ENCODE results near the gene C4orf17.
A peak's percentile ranks its signal among the peaks of the same experiment; 100 is the strongest.
"Not testable (repeated sequence)": the region's sequence is repeated elsewhere in the genome, so short reads cannot be mapped to it uniquely, and the experiment has no call there.

The C4orf17 gene

DNA sequence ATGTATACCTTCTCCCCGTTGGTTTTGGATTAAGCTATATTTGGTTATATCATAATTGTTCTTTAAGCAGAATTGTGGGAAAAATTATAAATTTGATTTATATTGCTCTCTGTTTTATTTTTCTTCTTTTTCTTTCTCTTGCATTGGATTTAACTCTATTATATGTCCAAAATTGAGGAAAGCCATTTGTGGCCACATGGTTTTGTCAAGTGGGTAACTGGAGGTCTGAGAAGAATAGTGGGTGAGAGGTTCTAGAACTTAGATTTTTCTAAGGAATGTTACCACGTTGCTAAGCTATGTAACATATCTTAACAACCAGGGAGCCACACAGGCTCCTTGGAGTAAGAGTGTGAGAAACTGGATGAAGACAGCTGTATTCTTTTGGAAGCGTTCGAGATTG is at the start of gene C4orf17:
Gene C4orf17 (plus strand): TSS at position 301 of the 400 bp plus-strand sequence. CDS start 2,061 bp downstream, outside the sequence.
- DNase-seq: no peak

DNA sequence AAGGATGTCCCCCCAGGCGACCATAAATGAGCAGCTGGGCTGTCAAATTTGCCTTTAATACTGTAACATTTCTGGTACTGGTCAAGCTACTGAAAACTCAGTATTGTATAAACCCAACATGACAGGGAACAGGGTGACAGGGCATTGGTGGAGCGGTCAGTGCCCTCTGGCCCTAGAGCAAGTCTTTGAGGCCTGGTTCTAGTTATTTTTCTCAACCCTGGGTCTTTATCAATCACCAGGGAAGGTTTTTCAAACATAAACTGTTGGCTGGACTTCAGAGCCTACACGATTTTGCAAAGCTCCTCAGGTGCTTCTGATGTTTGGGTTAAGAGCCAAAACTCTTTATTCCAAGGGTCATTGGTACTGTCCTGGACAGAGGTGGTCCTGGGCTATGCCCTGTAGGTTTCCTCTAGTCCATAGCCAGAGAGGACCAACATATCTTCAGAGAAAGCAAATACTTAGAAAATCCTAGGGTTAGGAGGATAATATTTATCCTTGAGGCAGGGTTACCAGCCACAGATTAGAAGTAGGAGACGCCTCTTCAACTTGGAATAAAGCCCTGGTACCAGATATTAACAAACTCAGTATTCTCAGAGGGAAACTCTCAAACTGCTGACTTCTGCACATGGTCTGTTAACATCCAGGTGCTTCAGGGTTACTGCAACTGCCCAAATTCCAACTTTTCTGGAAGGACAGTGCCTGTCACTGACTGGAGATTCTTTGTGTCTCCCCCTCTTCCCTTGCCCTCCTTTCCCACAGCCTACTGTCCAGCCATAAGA is 49.0 kb upstream of the C4orf17 start:
- no peak for DNase-seq

DNA sequence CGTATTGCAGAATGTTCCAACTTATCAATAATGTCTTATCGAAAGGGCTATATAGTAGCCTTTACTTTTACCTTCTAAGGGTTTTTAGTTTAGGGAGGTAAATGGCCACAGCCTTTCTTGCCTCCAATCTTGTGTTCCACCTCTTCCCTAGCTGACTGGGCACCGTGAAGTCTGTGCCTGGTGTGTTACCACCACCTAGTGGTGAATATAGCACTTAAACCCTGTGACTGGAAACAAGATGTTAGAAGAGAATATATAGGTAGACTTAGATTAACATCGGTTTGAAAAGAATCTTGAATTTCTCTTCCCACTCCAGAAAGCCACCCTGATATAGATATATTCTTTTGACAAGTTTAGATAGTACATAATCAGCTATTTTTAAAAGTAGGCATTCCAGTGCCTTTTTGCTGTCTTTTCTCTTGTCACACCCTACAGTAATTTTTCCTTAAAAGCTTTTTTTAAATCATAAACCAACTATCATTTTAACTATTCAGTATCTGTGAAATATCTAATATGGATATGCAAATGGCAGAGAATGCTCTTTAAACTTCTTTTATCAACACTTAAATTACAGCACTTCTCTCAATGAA is 47.9 kb upstream of the C4orf17 start:
- peak; percentile 31 for DNase-seq

DNA sequence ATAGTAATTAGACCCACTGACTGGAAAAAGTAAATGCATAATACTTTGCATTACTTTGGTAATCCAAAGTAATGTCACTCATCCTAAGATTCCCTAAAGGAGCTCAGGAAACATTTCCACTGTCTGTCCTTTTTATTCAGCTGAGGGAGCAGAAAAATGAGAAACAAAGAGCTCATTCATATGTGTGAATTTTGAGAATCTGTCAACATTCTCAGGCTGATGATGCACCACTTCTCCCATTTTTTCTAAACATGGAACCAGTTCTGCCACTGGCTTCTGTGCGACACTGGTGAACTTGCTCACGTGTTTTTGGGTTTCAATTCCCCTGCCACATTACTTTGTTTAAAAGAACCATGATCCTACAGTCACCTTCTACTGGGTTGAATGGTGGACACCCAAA is 47.3 kb upstream of the C4orf17 start:
- no peak for DNase-seq

DNA sequence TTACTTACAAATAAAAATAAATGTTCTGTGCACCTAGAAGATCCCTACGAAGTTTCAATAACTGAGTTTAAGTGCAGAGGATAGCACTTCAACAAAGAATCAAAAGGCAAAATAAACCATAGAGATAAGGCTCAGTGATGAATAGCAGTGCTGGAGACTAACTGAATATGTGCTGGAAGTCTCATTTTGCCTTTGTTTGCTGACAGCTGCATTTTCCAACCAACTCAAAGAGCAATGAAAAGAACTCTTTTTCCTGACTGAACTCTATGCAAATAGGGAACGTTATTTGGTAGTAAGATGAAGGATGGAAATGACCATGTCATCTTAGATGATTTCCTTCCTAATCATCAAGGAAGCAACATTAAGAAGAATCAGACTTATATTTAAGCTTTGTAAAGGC is 42.9 kb upstream of the C4orf17 start:
- no peak for DNase-seq

DNA sequence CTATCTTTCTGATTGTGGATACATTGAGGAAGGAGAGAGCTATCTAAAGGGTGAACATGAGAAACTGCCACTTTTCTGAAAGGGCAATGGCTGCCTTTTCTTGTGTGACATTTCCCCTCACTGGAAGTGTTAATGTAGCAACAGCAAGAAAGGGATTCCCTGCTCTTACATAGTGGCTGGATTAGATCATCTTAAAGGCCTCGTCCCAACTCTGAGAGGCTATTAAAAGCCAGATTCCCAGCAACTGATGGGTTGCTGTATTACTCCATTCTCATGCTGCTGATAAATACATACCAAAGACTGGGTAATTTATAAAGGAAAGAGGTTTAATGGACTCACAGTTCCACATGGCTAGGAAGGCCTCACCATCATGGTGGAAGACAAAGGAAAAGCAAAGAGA is 41.9 kb upstream of the C4orf17 start:
- DNase-seq: no peak

DNA sequence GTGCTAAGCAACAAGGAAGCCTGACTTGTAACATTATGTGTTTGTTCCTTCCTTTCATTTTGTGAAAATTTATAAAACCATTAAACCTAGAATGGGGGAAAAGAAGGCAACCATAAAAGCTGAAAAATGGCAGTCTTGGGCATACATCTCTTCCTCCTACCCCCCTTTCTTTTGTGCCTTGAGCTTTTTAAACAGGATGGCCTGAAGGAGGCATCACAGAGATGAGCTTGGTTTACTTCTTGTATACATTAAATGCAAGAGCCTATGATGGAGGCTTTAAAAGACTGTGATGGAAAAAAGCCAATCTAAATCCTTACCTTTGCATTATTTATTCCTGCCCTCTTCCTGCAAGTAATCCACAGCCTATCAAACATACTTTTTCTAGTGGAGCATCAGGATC is 39.5 kb upstream of the C4orf17 start:
- no peak for DNase-seq

DNA sequence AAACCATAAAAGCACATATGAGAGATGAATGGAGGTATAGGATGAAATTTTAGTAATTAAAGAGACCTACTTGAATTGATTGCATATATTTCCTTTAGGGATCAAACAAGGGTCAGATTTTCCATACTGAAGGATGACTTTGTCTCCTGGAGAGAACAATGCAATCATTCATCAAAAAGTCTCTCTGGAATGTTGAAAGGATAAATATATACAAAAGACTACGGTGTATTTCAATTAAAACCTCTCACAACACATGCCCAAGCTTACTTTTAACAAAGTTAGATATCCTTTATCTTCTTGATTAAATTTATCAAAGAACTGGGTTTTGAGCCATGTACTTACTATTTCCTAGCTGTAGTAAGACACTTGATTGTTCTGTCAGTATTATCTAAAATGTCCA is 38.9 kb upstream of the C4orf17 start:
- no peak for DNase-seq

DNA sequence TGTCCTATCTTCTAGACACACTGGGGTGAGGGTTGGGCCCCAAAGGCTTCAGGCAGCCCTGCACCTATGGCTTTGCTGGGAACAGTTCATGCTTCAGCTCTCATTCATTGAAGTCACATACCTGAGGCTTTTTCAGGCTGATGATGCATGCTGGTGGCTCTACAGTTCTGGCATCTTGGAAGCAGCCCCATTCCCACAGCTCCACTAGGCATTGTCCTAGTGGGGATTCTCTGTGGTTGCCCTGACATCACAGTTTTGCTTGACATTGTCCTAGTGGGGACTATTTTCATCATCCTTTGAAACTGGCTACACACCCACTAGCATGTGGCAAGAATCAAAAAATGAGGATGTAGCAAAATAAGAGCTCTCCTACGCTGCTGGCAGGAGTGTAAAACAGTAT is 37.7 kb upstream of the C4orf17 start:
- DNase-seq: no peak

DNA sequence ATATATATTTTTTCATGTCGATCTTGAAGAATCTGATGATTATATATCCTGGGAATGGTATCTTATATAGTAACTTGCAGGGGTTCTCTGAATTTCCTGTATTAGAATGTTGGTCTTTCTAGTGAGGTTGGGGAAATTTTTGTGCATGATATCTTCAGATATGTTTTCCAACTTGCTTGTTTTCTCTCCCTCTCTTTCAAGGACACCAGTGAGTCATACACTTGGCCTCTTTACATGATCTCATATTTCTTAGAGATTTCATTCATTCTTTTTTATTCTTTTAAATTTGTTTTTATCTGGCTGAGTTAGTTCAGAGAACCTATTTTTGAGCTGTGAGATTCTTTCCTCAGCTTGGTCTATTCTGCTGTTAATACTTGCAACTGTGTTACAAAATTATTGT is 27.2 kb upstream of the C4orf17 start:
- no peak for DNase-seq

DNA sequence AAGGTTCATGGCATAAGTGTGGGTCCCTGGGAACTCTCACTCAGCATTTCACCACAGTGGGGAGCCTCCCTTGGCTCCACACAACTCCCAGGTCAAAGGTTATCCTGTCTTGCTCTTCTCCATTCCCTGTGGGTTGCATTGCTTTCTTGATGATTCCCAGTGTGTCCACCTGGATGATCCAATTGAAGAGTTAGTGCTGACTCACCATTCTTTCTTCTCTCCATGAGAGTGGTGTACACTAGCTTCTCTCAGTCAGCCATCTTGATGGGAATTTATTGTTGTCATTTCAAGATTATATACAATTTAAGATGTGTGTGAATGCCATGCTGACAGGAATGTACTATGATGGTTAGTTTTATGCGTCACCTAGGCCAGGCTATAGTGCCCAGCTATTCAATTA is 25.6 kb upstream of the C4orf17 start:
- DNase-seq: no peak

DNA sequence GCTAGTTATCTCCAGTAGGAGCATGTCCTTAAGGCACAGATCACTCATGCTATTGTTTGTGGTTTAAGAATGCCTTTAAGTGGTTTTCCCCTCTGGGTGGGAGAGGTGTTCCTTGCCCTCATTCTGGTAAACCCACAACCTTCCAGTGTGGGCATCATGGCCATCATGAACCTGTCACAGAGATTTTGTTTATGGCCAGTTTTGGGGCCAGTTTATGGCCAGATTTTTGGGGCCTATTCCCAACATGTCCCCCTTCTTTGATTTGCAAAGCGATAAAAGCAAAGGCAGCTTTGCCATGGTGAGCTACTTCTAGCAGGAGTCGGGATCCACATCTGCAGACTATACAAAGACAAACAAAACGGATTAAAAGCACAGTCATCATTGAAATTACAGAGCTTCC is 24.2 kb upstream of the C4orf17 start:
- not testable (repeated sequence) for DNase-seq

DNA sequence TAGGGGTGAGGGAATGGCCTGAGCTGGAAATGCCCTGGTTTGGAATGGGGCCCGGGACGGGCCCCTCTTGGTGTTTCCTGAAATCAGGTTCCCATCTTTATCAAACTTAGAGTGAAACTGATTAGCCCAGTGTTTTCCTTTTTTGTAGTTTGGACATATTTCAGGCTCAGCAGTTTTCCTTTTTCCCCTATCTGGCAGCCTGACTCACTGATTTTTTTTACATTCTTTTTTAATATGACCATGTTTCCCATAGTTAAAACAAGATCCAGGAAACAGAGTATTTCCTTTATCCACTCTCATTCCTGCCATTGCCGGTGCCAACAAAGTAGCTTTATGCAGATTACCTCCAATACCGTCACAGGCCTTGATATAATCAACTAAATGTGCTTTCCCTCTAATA is 20.5 kb upstream of the C4orf17 start:
- no peak for DNase-seq

DNA sequence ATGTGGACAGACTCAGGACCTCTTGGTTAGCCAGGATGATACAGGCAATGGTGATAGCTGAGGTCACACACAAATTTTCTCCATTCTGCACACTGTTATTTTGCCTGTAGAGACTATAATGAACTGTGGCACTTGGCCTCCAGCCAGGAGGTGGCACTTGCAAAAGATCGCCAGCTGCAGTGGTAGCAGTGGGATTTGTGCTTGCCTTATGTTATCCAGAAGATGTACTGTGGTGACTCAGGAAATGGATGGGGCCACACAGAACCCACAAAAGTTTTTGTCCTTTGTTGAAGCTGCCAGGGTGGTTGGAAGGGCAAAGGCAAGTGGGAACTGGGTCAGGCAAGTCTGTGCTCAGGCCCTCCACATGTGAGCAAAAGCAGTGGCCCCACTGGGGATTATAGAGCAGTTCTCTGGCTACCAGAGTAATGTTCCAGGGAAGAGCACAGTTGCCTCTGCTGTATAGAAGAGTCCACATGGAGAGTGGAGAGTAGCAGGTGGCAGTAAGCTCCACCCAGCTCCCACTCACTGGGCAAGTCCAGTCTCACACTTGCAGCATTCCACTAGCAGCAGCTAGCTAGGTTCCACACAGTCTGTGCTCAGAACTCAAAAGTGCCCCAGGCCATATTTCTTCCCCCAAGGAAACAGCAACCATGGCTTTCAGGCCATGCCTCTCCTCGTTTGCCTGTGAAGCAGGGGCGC is 5.9 kb upstream of the C4orf17 start:
- no peak for DNase-seq

DNA sequence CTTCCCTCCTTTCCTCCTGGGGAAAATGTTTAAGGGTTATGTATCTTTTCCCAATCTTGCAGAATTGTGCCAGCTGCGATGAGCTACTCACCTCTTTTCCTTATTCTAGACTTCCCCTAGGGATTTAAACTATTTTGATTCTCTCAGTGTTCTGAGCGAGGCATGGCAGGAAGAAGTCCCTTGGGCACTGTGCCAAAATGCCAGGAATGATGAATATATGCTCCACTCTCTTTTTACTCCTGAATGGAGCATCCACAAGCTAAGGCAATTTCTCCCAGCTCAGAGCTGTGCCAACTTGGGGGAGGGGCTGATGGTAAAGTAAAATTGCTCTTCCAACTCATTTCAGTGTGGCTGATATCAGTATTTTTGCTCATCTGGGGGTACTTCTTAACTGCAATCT is 4.0 kb upstream of the C4orf17 start:
- no peak for DNase-seq

DNA sequence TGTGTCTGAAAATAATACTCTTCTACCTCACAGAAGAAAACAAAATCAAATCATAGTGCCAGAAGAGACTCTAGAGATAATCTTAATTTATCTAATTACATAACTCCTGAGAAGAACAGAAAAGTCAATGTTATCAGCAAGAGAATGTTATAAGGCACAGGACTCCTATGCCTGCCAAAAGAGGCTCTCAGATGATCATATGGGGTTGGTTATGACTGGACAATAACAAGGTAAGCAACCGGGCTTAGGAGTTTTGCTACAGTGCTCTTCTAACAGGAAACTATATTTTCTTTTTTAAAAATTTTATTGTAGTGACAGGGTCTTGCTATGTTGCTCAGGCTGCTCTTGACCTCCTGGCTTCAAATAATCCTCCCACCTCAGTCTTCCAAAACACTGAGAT is 3.5 kb upstream of the C4orf17 start:
- no peak for DNase-seq

DNA sequence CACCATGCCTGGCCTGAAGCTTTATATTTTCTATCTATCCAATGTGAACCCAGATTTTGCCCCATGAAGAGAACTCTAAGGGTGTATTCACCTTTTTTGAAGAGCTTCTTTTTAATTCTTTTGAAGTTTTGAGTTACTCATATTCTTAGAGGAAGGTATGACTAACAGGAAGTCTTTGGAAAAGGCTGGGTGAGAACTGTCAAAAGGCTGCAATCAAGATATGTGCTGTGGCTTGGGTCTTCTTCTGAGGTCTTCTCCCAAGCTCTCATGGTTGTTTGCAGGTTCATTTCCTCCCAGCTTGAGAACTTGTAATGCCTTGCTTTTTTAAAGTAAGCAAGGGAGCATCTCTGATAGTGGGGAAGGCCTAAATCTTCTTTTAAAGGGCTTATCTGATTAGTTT is 3.1 kb upstream of the C4orf17 start:
- no peak for DNase-seq

DNA sequence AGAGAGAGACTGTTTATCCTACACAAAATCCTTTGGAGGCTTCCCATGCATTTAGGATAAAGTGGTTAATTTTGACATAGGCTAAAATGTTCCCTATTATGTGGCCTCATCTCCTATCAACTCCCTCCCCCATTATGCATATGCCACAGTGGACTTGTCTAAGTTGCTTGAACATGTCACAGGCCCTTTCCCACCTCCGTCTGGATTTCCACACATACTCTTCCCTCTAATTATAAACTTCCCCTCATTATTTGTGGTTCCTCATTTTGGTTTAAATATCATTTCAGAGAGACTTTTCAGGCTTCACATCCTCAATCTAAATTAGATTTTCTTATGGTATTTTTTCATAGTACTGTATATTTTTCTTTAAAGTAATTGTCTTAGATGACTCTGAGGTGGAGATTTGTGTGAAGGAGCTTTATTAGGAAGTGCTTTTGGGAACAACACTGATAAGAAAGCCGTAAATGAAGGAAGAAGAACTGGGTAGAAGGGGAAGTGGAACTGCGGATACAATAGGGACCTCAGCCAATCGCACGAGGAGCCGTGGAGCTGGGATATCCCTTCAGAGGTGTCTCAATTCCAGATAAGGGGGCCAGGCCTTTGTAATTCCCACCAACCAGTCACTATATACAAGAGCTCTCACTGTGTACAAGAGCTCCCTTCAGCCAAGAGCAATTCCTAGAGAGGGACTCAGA is 7.9 kb downstream of the C4orf17 start:
- DNase-seq: no peak

DNA sequence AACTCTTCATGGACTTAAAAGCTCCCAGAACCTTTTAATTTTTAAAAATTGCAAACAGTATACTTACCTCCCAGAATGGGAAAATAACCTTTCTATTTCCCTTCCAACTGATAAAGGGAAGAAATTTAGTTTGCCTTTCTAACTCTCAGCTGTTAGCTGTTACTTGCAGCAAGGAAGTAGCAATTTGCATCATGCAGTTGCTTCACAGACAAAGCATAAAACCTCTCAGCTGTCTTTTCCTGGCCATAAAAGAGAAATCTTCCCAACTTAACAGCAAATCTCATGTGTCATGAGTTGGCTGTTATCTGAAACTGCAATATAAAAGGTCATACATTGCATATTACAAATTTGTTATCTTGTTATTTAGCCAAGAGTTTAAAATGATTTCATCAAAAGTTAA is 18.4 kb downstream of the C4orf17 start:
- no peak for DNase-seq

DNA sequence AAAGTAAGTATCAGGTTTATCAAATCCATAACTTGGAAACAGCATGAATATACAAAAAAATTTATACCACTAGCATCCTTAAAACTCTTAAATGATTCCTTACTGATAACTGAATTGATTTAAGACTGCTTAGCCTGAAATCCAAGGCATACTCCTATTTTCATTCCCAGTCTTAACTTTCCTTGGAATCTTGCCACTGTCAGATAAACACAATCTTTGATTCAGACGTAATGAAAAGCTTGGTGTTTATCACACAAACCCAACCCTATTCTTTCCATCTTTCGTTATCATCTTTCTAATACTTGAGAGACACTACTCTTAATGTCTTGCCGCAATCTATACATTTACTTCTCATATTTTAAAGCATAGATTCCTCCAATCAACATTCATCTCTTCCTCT is 19.1 kb downstream of the C4orf17 start:
- DNase-seq: no peak

DNA sequence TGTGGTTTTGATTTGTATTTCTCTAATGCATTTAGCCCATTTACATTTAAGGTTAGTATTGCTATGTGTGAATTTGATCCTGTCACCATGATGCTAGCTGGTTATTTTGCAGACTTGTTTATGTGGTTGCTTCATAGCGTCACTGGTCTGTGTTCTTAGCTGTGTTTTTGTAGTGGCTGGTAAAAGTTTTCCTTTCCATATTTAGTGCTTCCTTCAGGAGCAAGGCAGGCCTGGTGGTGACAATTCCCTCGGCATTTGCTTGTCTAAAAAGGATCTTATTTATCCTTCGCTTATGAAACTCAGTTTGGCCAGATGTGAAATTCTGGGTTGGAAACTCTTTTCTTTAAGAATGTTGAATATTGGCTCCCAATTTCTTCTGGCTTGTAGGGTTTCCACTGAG is 23.9 kb downstream of the C4orf17 start:
- not testable (repeated sequence) for DNase-seq

DNA sequence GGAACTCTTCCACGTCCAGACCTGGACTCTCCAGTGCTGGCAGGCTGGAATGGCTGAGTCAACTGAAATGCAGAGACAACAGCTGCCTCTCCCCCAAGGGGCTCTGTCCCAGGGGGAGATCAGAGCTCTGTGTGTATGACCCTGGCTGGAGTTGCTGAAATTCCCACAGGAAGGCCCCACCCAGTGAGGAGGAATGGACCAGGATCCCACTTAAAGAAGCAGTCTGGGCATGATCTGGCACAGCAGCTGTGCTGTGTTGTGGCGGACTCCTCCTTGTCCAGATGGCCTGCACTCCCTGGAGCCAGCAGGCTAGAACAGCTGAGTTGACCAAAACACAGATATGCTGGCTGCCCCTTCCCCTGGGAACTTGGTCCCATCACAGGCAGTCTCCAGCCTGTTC is 25.4 kb downstream of the C4orf17 start:
- DNase-seq: no peak

DNA sequence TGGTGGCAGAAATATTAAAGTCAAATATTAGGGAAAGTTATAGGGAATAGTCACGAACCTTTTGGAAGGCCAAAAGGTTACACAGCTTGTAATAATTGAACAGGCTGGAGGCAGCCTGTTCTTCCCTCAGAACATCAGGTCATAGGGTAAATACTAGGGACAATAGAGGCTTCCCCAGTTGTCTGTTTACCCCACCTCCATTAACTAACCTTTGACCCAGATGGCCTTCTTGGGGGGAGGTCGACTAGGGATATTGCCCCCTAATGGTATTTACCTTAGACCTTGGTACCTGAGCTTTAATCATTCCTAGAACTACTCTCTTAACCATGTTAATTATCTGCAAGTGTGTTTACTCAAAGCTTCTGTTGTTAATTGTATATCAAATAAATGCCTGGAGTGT is 26.0 kb downstream of the C4orf17 start:
- no peak for DNase-seq

DNA sequence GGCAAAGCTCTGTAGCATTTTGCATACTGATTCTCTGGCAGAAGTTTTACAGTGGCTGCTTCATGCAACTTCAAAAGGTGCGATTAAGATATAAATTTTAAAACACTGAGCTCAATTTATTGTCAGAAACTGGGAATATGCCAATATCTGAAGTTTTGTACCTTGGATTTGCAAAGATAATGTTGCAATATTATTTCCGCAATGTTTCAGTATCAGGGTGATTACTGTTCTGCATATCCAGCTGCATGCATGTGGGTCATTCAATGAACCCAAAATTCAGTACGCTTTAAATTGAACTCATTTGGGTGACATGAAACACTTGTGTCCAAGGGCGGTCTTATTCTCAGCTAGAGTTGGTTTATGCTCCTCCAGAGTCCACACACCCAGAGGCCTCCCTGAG is 26.9 kb downstream of the C4orf17 start:
- no peak for DNase-seq

Data from amniotic stem cell (primary cell).